HEK293T (cell line): ENCODE results near the gene LRRC71.

Experiments
- ARNT ChIP-seq: fragments of 450-650 bp; IDR thresholded peaks from 2 replicates; pipeline ENCODE4 v1.6.1; 2017; ENCODE audit warnings: mild to moderate bottlenecking
- BHLHE40 ChIP-seq: fragments of 450-650 bp; IDR thresholded peaks from 2 replicates; pipeline ENCODE4 v1.6.1; 2016; ENCODE audit warnings: mild to moderate bottlenecking, moderate library complexity, borderline replicate concordance
- ELF4 ChIP-seq: fragments of 450-650 bp; IDR thresholded peaks from 2 replicates; pipeline ENCODE4 v1.6.1; 2017; ENCODE audit warnings: antibody characterized with exemption
- FOXA1 ChIP-seq: fragments of 450-650 bp; IDR thresholded peaks from 2 replicates; pipeline ENCODE4 v1.6.1; 2016; ENCODE audit warnings: mild to moderate bottlenecking
- FOXK2 ChIP-seq: fragments of 450-650 bp; IDR thresholded peaks from 2 replicates; pipeline ENCODE4 v1.6.1; 2016; ENCODE audit warnings: mild to moderate bottlenecking
- FOXM1 ChIP-seq: fragments of 450-650 bp; IDR thresholded peaks from 2 replicates; pipeline ENCODE4 v1.6.1; 2017; ENCODE audit warnings: mild to moderate bottlenecking, borderline replicate concordance
- HDGF ChIP-seq: fragments of 450-650 bp; IDR thresholded peaks from 2 replicates; pipeline ENCODE4 v1.6.1; 2017; ENCODE audit warnings: antibody characterized with exemption, borderline replicate concordance
- L3MBTL2 ChIP-seq: fragments of 450-650 bp; conservative IDR thresholded peaks from 2 replicates; pipeline ENCODE4 v1.6.1; 2016; ENCODE audit warnings: mild to moderate bottlenecking
- LEF1 ChIP-seq: fragments of 450-650 bp; IDR thresholded peaks from 2 replicates; pipeline ENCODE4 v1.6.1; 2017; ENCODE audit warnings: mild to moderate bottlenecking, borderline replicate concordance
- NFRKB ChIP-seq: fragments of 450-650 bp; IDR thresholded peaks from 2 replicates; pipeline ENCODE4 v1.6.1; 2016; ENCODE audit warnings: mild to moderate bottlenecking, moderate library complexity
- PKNOX1 ChIP-seq: fragments of 450-650 bp; IDR thresholded peaks from 2 replicates; pipeline ENCODE4 v1.6.1; 2016
- SUZ12 ChIP-seq: fragments of 450-650 bp; IDR thresholded peaks from 2 replicates; pipeline ENCODE4 v1.6.1; 2016; ENCODE audit warnings: mild to moderate bottlenecking

DNA sequence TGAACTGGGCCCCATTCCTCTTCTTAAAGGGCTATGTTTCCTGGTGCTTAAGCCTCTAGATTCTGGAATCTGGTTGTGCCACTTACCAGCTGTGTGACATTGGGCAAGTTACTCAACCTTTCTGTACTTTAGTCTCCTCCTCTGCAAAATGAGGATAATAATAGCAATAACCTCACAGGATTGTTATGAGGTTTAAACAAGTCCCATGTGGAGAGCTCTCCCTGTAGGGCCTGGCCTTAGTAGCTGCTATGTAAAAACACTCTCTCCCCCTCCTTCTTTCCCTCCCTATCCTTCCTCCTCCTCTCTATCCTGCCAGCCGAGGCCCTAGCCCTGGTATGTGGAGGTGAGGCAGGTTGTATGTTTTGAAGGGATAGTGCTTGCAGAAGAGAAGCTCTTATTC, 35.1 kb upstream of the LRRC71 start:
- no peak for TF ChIP-seq BHLHE40
- TF ChIP-seq L3MBTL2: no peak
- no peak for TF ChIP-seq FOXM1
- TF ChIP-seq PKNOX1: no peak
- no peak for TF ChIP-seq ARNT
- TF ChIP-seq SUZ12: no peak
- no peak for TF ChIP-seq NFRKB
- TF ChIP-seq FOXK2: no peak
- TF ChIP-seq HDGF: no peak
- TF ChIP-seq ELF4: no peak
- TF ChIP-seq LEF1: no peak
- no peak for TF ChIP-seq FOXA1
